NCI-H1048 (cell line): ENCODE data around the gene MYOM1.

Source experiments
- DNase-seq: peaks from one replicate; lab custom pipeline; 2025; lab: John Stamatoyannopoulos, UW

The MYOM1 gene

GRCh38 chr18:3150274-3150673, 69.5 kb downstream of the MYOM1 start:
- no peak for DNase-seq

GRCh38 chr18:3148930-3149535, 70.7 kb downstream of the MYOM1 start:
- DNase-seq: no peak

- DNase-seq: no peak
Measured at GRCh38 chr18:3147935-3148554, 71.7 kb downstream of the MYOM1 start.

- no peak for DNase-seq
Measured at GRCh38 chr18:3140986-3141639, 78.7 kb downstream of the MYOM1 start.

- peak; percentile 66 for DNase-seq
Measured at GRCh38 chr18:3140342-3140741, 79.4 kb downstream of the MYOM1 start.

- no peak for DNase-seq
Measured at GRCh38 chr18:3139406-3139805, 80.4 kb downstream of the MYOM1 start.

GRCh38 chr18:3138274-3138975, 81.3 kb downstream of the MYOM1 start:
- DNase-seq: no peak

- DNase-seq: no peak
Measured at GRCh38 chr18:3135536-3135935, 84.2 kb downstream of the MYOM1 start.

GRCh38 chr18:3132700-3133099, 87.1 kb downstream of the MYOM1 start:
- no peak for DNase-seq

- DNase-seq: no peak
Measured at GRCh38 chr18:3130344-3130743, 89.4 kb downstream of the MYOM1 start.

- peak; percentile 18 for DNase-seq
Measured at GRCh38 chr18:3129053-3129864, 90.5 kb downstream of the MYOM1 start.

GRCh38 chr18:3126457-3127097, 93.2 kb downstream of the MYOM1 start:
- no peak for DNase-seq

GRCh38 chr18:3124822-3125221, 94.9 kb downstream of the MYOM1 start:
- DNase-seq: no peak

GRCh38 chr18:3122851-3123250, 96.9 kb downstream of the MYOM1 start:
- DNase-seq: no peak

- no peak for DNase-seq
Measured at GRCh38 chr18:3121259-3121658, 98.5 kb downstream of the MYOM1 start.

- no peak for DNase-seq
Measured at GRCh38 chr18:3120356-3120755, 99.4 kb downstream of the MYOM1 start.

- no peak for DNase-seq
Measured at GRCh38 chr18:3119401-3120341, 100.1 kb downstream of the MYOM1 start.

- DNase-seq: no peak
Measured at GRCh38 chr18:3118195-3119010, 101.4 kb downstream of the MYOM1 start.

- DNase-seq: no peak
Measured at GRCh38 chr18:3117493-3118192, 102.1 kb downstream of the MYOM1 start.
